Measurements from ENCODE around the gene PHETA1.

DNA sequence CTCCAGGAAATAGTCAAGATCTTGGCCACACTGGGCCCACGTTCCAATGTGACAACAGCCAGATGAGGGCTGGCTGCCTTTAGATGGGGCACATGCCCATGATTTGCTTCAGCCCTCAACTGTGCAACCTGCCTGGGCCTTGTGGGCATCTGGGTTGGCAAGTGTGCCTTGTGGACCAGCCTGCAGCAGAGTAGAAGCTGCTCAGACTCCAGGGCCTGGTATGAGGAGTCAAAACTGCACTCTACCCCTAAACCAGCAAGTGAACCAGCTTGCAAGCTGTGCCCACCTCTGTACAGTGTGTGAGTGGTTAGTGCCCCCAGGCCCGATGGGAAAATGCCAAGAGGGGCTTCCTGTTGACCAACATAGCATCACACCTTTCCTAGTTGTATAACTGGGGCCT, 17.9 kb downstream of the PHETA1 start:
- TF ChIP-seq, protein P1, sequence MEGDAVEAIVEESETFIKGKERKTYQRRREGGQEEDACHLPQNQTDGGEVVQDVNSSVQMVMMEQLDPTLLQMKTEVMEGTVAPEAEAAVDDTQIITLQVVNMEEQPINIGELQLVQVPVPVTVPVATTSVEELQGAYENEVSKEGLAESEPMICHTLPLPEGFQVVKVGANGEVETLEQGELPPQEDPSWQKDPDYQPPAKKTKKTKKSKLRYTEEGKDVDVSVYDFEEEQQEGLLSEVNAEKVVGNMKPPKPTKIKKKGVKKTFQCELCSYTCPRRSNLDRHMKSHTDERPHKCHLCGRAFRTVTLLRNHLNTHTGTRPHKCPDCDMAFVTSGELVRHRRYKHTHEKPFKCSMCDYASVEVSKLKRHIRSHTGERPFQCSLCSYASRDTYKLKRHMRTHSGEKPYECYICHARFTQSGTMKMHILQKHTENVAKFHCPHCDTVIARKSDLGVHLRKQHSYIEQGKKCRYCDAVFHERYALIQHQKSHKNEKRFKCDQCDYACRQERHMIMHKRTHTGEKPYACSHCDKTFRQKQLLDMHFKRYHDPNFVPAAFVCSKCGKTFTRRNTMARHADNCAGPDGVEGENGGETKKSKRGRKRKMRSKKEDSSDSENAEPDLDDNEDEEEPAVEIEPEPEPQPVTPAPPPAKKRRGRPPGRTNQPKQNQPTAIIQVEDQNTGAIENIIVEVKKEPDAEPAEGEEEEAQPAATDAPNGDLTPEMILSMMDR (IDR thresholded peaks at IDR 0.05), result no peak
- no peak for TF ChIP-seq POLR2A (IDR thresholded peaks at IDR 0.05)
